Measurements from ENCODE around the gene GMEB2.
A peak's percentile ranks its signal among the peaks of the same experiment; 100 is the strongest.
"Not testable (repeated sequence)": the region's sequence is repeated elsewhere in the genome, so short reads cannot be mapped to it uniquely, and the experiment has no call there.

GMEB2 gene

DNA sequence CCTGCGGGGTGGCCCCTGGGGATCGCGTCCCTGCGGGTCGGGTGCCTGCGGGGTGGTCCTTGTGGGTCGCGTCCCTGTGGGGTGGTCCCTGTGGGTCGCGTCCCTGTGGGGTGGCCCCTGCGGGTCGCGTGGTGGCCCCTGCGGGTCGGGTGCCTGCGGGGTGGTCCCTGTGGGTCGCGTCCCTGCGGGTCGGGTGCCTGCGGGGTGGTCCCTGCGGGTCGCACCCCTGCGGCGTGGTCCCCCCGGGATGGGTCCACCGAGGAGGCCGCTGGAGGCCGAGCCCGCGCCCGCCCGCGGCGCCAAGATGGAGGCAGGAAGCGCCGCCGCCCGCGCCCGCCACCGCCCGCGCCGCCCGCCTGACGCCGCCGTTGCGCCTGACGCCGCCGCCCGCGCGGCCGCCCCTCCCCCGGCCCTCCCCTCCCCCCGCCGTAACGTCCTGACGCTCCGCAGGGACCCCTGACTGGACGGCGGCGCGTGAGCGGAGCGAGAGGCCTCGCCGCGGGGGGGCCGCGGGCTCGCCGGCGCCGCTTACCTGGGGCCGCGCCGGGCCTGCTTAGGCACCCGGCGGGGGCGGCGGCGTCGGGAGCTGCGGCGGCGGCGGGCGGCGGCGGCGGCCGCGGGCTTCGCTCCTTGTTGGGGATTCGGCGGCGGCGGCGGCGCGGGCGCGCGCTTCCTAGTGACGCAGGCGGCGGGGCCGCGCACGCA lies at the start of gene GMEB2:
GMEB2 (minus strand) TSS at position 678 of the 705 bp plus-strand sequence. CDS start 7,704 bp downstream, outside the sequence.
- DNase-seq (ENCODE audit: low read depth in 2 of 2, low spot score in 1 of 2), result no peak

DNA sequence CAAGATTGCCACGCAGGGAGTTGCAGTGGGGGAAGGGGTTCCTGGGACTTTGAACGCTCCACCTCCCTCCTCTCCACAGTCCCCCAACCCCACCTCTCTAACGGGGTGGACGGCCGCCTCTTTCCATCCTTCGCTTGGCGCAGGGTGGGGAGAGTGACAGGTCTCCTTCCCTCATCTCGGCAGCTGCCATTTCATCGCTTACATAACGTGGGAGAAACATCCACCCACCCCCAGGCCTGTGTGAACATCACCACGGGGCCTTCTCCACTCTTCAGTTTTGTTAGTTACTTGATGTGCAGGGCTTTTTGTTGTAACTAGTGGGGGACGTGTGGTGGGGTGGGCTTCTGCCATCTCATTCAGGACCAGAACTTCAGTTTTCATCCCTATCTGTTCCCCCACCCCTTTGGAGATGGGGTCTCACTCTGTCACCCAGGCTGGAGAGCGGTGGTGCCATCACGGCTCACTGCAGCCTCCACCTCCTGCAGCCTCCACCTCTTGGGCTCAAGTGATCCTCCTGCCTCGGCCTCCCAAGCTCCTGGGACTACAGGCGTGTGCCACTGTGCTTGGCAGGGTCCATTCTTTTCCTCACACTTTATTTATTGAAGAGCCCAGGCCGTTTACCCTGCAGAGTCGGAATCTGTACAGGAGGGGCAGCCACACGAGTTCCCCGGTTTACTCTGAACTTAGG lies 48.9 kb upstream of the GMEB2 start:
- no peak for DNase-seq (ENCODE audit: low read depth in 2 of 2, low spot score in 1 of 2)

DNA sequence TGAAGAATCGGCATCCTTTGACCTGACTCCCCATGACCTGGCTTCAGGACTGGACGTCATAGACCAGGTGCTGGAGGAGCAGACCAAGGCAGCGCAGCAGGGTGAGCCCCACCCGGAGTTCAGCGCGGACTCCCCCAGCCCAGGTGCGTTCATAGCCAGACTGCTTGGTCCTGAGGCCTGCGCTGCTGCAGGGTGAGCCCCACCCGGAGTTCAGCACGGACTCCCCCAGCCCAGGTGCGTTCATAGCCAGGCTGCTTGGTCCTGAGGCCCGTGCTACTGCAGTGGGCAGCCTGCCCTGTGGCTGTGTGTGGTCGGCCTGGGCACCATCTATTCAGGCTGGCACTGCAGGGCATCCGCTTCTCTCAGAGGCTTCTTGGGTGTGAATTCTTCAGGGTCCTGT lies 47.0 kb upstream of the GMEB2 start:
- no peak for DNase-seq (ENCODE audit: low read depth in 2 of 2, low spot score in 1 of 2)

- no peak for DNase-seq (ENCODE audit: low read depth in 2 of 2, low spot score in 1 of 2)
Measured at GRCh38 chr20:63672666-63673065, 45.8 kb upstream of the GMEB2 start.

DNA sequence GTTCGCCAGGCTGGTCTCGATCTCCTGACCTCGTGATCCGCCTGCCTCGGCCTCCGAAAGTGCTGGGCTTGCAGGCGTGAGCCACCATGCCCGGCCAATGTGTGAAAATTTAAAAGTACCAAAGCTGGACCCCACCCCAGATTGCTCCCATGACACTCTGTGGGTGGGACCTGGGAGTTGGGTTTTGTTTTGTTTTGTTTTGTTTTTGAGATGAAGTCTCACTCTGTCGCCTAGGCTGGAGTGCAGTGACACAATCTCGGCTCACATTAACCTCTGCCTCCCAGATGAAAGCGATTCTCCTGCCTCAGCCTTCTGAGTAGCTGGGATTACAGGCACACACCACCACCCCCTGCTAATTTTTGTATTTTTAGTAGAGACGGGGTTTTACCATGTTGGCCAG lies 44.8 kb upstream of the GMEB2 start:
- DNase-seq (ENCODE audit: low read depth in 2 of 2, low spot score in 1 of 2), result not testable (repeated sequence)

GRCh38 chr20:63668351-63668750 lies 41.5 kb upstream of the GMEB2 start:
- no peak for DNase-seq (ENCODE audit: low read depth in 2 of 2, low spot score in 1 of 2)

DNA sequence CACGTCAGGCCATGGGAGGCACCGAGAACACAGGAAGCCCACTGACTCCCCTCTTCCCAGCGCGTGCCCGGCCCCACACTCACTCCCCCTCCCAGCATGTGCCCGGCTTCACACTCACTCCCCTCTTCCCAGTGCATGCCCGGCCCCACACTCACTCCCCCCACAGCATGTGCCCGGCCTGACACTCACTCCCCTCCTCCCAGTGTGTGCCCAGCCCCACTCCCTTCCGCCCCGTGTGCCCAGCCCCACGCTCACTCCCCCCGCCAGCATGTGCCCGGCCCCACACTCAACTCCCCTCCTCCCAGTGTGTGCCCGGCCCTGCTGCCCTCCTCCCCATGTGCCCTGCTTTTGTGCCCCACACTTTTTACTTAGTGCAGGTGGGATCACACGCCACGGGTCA lies 41.0 kb upstream of the GMEB2 start:
- DNase-seq (ENCODE audit: low read depth in 2 of 2, low spot score in 1 of 2), result no peak

DNA sequence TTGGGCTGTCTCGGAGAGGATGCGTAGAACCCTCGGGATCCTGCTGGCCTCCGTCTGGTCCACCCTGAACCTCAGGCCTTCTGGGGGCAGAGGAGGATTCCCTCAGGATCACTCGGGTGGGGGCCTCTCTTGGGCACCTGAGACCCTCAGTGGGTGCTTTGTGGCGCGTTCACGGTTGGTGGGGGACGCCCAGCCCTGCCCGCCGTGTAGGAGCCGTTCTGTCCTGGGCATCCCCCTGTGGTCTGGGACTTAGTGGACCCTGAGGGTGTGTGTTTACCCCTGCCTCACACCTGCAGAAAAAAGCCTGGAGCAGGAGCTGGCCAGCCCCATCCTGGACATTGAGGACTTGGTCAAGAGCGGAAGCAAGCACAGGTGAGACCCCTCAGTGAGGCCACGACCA lies 38.8 kb upstream of the GMEB2 start:
- no peak for DNase-seq (ENCODE audit: low read depth in 2 of 2, low spot score in 1 of 2)

GRCh38 chr20:63664861-63665594 lies 38.1 kb upstream of the GMEB2 start:
- DNase-seq (ENCODE audit: low read depth in 2 of 2, low spot score in 1 of 2), result no peak

DNA sequence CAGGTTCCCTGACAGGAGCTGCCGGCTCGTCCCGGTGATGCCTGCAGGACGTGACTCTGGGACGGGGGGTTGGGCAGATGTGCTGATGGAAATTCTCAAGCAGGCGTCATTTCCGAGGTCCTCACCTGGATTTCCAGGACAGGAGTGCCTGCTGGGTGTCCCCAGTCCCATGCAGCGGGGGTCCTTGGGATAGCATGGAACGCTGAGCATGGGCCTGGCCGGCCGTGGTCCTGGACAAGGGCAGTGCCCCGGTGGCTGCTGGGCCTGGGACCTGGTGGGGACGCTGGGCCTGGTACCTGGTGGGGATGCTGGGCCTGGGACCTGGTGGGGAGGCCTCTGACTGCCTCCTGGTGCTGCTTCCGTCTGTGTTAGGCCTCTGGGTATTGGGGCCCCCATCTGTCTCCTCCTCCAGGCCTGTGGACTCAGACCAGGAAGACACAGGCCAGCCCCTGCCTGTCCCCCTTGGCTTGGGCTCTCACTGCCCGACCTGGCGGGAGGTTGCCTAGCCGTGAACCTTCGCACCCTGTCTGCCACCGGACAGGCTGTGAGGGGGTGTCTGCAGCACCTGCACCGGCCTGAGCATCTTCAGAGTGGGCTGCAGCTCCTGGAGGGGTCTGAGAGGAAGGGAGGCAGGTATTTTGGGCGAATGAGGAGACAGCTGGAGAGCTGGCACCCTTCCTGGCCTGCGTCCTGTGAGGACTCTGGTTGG lies 37.4 kb upstream of the GMEB2 start:
- no peak for DNase-seq (ENCODE audit: low read depth in 2 of 2, low spot score in 1 of 2)

GRCh38 chr20:63663332-63664066 lies 36.6 kb upstream of the GMEB2 start:
- no peak for DNase-seq (ENCODE audit: low read depth in 2 of 2, low spot score in 1 of 2)

- no peak for DNase-seq (ENCODE audit: low read depth in 2 of 2, low spot score in 1 of 2)
Measured at GRCh38 chr20:63662813-63663189, 35.9 kb upstream of the GMEB2 start.

GRCh38 chr20:63661959-63662812 lies 35.3 kb upstream of the GMEB2 start:
- no peak for DNase-seq (ENCODE audit: low read depth in 2 of 2, low spot score in 1 of 2)

DNA sequence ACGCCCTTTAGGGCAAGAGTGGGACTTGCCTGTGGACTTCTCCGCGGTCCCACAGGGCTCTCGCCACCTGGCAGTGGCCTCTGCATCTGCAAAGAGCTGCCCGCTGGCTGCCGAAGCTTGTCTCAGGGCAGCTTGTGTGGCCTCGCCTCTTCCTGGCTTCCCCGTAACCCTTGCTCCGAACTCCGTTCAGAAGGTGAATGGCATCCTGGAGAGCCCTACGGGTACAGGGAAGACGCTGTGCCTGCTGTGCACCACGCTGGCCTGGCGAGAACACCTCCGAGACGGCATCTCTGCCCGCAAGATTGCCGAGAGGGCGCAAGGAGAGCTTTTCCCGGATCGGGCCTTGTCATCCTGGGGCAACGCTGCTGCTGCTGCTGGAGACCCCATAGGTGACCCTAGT lies 34.2 kb upstream of the GMEB2 start:
- no peak for DNase-seq (ENCODE audit: low read depth in 2 of 2, low spot score in 1 of 2)

GRCh38 chr20:63660622-63661021 lies 33.7 kb upstream of the GMEB2 start:
- no peak for DNase-seq (ENCODE audit: low read depth in 2 of 2, low spot score in 1 of 2)

DNA sequence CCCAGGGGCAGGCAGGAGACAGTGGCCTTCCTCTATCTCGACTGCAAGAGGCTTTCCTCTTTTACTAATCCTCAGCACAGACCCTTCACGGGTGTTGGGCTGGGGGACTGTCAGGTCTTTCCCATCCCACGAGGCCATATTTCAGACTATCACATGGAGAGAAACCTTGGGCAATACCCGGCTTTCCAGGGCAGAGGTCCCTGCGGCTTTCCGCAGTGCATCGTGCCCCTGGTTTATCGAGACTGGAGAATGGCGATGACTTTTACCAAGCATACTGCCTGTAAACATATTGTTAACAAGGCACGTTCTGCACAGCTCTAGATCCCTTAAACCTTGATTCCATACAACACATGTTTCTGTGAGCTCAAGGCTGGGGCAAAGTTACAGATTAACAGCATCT lies 33.3 kb upstream of the GMEB2 start:
- not testable (repeated sequence) for DNase-seq (ENCODE audit: low read depth in 2 of 2, low spot score in 1 of 2)

- DNase-seq (ENCODE audit: low read depth in 2 of 2, low spot score in 1 of 2), result no peak
Measured at GRCh38 chr20:63659370-63659769, 32.5 kb upstream of the GMEB2 start.

- DNase-seq (ENCODE audit: low read depth in 2 of 2, low spot score in 1 of 2), result no peak
Measured at GRCh38 chr20:63658749-63659187, 31.9 kb upstream of the GMEB2 start.

GRCh38 chr20:63657937-63658748 lies 31.2 kb upstream of the GMEB2 start, which contains the start of gene RTEL1:
RTEL1 (plus strand) TSS chr20:63658312; CDS start chr20:63659403, 1,091 bp downstream.
- peak; percentile 76 to 84 for DNase-seq (ENCODE audit: low read depth in 2 of 2, low spot score in 1 of 2)
